ENCODE data around the gene UBE2H. TPM values are rescaled to one million over a fixed set of nuclear protein-coding genes. Genes with fewer than 3 reads are reported as not detected.

Gene UBE2H
- total and polyA plus RNA-seq, 12 donors, result 26.0 to 222 (median 159) TPM

DNA sequence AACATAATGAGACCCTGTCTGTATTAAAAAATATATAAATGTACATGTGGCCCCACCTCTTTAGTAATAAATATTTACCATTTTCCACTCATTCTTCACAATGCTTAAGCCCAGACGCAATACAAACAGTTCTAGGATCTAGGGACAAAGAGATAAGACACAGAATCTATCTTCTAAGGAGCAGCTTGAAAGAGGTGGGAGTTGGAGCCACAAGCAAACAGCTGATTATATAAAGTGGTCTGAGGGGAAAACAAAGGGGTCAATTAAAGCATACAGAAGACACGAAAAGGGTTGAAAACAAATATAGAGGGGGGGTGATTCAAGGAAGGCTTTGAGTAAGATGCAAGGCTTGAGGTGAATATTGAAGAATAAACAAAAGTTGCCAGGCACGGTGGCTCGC is 43.1 kb downstream of the UBE2H start:
- no peaks in the 10 kb centered on the region for H3K9me3 ChIP-seq
- H3K4me3 ChIP-seq, result no peak overlapping the region
- 95 to 97% methylated on average over 4 of the region's 4 CpGs for WGBS, 2 donors
- peaks cover 2 to 72% (median 53%) of the 10 kb centered on the region in 9 donors for H3K4me1 ChIP-seq
- no peak overlapping the region for H3K27ac ChIP-seq
- DNase-seq, result no peak
- H3K36me3 ChIP-seq, result peaks cover 0 to 13% (median 0%) of the 10 kb centered on the region in 9 donors
- TF ChIP-seq, protein P1, sequence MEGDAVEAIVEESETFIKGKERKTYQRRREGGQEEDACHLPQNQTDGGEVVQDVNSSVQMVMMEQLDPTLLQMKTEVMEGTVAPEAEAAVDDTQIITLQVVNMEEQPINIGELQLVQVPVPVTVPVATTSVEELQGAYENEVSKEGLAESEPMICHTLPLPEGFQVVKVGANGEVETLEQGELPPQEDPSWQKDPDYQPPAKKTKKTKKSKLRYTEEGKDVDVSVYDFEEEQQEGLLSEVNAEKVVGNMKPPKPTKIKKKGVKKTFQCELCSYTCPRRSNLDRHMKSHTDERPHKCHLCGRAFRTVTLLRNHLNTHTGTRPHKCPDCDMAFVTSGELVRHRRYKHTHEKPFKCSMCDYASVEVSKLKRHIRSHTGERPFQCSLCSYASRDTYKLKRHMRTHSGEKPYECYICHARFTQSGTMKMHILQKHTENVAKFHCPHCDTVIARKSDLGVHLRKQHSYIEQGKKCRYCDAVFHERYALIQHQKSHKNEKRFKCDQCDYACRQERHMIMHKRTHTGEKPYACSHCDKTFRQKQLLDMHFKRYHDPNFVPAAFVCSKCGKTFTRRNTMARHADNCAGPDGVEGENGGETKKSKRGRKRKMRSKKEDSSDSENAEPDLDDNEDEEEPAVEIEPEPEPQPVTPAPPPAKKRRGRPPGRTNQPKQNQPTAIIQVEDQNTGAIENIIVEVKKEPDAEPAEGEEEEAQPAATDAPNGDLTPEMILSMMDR (IDR thresholded peaks at IDR 0.05), result no peak
- ATAC-seq, result no peak
- H3K27me3 ChIP-seq, result no peaks in the 10 kb centered on the region
- intact Hi-C loops (cut with DNase I), result loop anchor here in 1 of 10 donors (5.0 kb wide), 1 partner anchor 32 kb away; no protein-coding TSS in a partner anchor

DNA sequence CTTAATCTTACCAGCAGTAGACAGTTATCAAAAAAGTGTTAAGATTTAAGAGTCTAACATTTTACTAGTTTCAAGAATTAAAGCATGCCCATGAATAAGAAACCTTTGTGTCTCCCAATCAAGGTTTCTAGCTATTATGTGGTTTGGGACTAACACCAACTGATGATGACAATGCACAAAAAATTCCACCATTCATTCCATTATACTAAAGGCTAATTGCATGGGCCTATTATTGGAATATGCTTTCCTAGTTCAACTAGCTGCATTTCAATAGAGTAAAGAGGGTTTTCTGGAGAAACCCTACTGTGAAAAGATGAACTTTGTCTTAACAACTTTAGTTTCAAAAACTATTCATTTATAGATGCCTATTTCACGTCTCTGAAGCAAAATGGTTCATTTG is 44.6 kb downstream of the UBE2H start:
- H3K36me3 ChIP-seq, result peaks cover 0 to 19% (median 0%) of the 10 kb centered on the region in 9 donors
- WGBS, 2 donors, result 88% methylated on average over 1 of the region's 1 CpG
- no peaks in the 10 kb centered on the region for H3K27me3 ChIP-seq
- H3K4me3 ChIP-seq, result no peak overlapping the region
- intact Hi-C loops (cut with DNase I), result no loop called here
- H3K9me3 ChIP-seq, result no peaks in the 10 kb centered on the region
- ATAC-seq, result no peak
- H3K27ac ChIP-seq, result peak overlapping the region in 3 of 10 donors; percentile 54 to 76 (median 76)
- peaks cover 0 to 72% (median 55%) of the 10 kb centered on the region in 9 donors for H3K4me1 ChIP-seq
- no peak for DNase-seq
- TF ChIP-seq, protein P1 (IDR thresholded peaks at IDR 0.05), result no peak

DNA sequence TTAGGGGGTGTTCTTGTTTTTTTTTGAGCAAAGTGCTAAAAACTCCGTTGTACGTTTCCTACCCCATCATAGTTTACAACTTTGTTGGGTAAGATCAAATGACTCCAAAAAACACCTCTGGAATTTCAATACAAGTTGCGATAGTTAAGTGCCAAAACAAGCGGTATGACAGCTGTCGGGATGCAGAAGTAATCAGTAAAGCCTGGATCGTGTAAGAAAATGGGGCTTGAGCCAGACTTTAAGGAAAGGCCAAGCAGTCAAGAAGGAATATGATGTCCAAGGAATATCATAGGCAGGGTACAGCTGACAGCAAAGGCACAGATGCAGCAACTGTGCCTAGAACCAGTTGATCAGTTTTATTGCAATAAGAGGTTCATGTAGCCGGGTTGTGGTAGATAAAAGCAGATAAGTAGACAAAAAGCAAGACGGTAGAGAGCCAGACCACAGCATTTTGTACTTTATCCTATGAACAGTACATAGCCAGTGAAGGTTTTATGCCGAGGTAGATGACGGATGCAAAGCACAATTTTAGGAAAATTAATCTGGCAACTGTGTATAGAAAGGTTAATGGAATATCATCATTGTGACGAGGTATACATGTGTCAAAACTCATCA is 45.5 kb downstream of the UBE2H start:
- Histone ChIP-seq H3K4me3 (no peak overlapping the region), H3K9me3 (no peaks in the 10 kb centered on the region), H3K27me3 (no peaks in the 10 kb centered on the region), H3K27ac (peak overlapping the region in 9 of 10 donors; percentile 40 to 76 (median 59)), H3K4me1 (peaks cover 0 to 76% (median 55%) of the 10 kb centered on the region in 9 donors), H3K36me3 (peaks cover 0 to 27% (median 0%) of the 10 kb centered on the region in 9 donors)
- intact Hi-C loops (cut with DNase I), result no loop called here
- DNase-seq (no peak), ATAC-seq (peak in 4 of 8 donors; percentile 12 to 32 (median 25))
- 37 to 48% methylated on average over 11 of the region's 11 CpGs for WGBS, 2 donors
- TF ChIP-seq, protein P1 (IDR thresholded peaks at IDR 0.05), result no peak

DNA sequence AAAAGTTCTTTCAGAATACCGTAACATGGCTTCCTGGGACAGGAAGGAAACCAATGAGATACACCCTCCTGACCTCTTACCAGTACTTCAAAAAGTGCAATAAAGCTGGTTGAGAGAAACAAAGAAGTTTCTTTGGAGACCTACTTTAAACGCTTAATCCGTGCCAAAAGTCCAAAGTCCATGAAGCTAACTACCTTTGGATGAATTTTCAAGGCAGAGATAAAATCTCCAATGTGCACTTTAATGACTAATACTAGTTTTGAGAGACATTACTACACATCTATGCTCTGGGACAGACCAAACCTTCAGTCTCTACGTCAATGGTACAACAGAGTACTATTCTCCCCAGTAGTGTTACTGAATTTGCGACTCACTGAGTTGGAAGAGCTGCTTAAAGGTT is 46.1 kb downstream of the UBE2H start:
- H3K27ac ChIP-seq, result peak overlapping the region in 9 of 10 donors; percentile 40 to 76 (median 59)

More for the DNA sequence above, 46.1 kb downstream of the UBE2H start:
- H3K36me3 ChIP-seq, result peaks cover 0 to 32% (median 0%) of the 10 kb centered on the region in 9 donors
- DNase-seq (no peak), ATAC-seq (peak; percentile 34 to 87 (median 70))
- intact Hi-C loops (cut with DNase I), result no loop called here
- WGBS, 2 donors, result 49 to 61% methylated on average over 5 of the region's 5 CpGs
- no peaks in the 10 kb centered on the region for H3K9me3 ChIP-seq
- H3K4me3 ChIP-seq, result no peak overlapping the region
- H3K27me3 ChIP-seq, result no peaks in the 10 kb centered on the region
- peaks cover 0 to 76% (median 55%) of the 10 kb centered on the region in 9 donors for H3K4me1 ChIP-seq
- TF ChIP-seq, protein P1 (IDR thresholded peaks at IDR 0.05), result no peak
